Measurements from ENCODE around the gene SIPA1L2.

DNA sequence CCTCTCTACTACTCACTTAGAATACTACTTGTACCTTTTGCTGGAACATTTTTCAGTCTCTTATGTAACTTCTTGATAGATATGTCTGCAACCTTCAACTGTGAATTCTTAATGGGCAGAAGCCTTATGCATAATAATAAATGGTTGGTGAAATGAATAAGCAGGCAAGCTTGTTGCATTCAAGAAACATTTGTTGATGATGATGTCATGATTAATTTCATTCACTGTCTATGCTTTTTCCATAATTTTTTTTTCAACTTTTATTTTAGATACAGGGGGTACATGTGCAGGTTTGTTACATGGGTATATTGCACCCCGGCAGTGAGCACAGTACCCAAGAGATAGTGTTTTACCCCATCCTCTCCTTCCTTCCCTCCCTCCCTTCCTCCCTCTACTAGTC is 48.0 kb downstream of the SIPA1L2 start:
- TF ChIP-seq POLR2A (IDR thresholded peaks at IDR 0.05; ENCODE audit: low read depth, low read length) (no peak), POLR2AphosphoS5 (IDR thresholded peaks at IDR 0.05; ENCODE audit: low read depth, low read length) (no peak), TAF1 (IDR thresholded peaks at IDR 0.05; ENCODE audit: borderline replicate concordance, low read depth, low read length) (no peak)

Measured in GM12892 (cell line).